Subcutaneous abdominal adipose tissue (tissue), 5 donors: ENCODE measurements around the gene KCTD2.
A peak's percentile ranks its signal among the peaks of the same experiment; 100 is the strongest.

Source experiments
- H3K27ac ChIP-seq: one replicate; pipeline ENCODE4 v1.7.0; 2013; ENCODE audit warnings: low read depth, mild to moderate bottlenecking, inconsistent platforms, low read length, moderate library complexity
- H3K27me3 ChIP-seq, 5 donors: one replicate each; pipeline ENCODE4 v1.7.0; 2013; ENCODE audit warnings: low read length in 5 of 5, inconsistent platforms in 1 of 5; ENCODE audit not compliant: control insufficient read depth in 5 of 5, insufficient read depth in 4 of 5
- H3K36me3 ChIP-seq, 5 donors: one replicate each; pipeline ENCODE4 v1.7.0; 2013; ENCODE audit warnings: low read length in 5 of 5; ENCODE audit not compliant: control insufficient read depth in 5 of 5, insufficient read depth in 5 of 5
- H3K4me1 ChIP-seq, 5 donors: one replicate each; pipeline ENCODE4 v1.7.0; 2013; ENCODE audit warnings: low read length in 5 of 5, mild to moderate bottlenecking in 3 of 5, moderate library complexity in 1 of 5; ENCODE audit not compliant: control insufficient read depth in 5 of 5, insufficient read depth in 5 of 5
- H3K4me3 ChIP-seq, 5 donors: one replicate each; pipeline ENCODE4 v1.7.0; 2013; ENCODE audit warnings: low read length in 5 of 5, low read depth in 1 of 5
- H3K9ac ChIP-seq, 5 donors: one replicate each; pipeline ENCODE4 v1.7.0; 2013; ENCODE audit warnings: low read length in 5 of 5, mild to moderate bottlenecking in 4 of 5, moderate library complexity in 3 of 5
- H3K9me3 ChIP-seq, 5 donors: one replicate each; pipeline ENCODE4 v1.7.0; 2013; ENCODE audit warnings: low read length in 5 of 5; ENCODE audit not compliant: control insufficient read depth in 5 of 5
- donor health status: healthy.
- donor health status: healthy.
- donor health status: healthy.
- donor health status: healthy.
- donor health status: healthy.

The KCTD2 gene

DNA sequence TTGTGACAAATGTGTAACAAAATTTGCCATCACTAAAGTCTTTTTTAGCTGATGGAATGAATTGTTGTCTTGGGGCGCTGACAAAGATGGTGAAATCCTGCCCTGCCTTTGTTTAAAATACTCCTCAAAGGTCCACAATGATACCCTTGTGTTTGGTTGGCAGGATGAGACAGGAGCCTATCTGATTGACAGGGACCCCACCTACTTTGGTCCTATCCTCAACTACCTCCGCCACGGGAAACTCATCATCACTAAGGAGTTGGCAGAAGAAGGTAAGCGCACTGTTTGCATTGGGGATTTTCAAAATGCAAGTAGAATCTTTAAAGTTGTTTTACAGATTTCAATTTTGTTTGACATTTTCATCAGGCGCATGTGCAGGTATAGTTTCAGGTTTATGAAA is 2.0 kb downstream of the KCTD2 start:
- Histone ChIP-seq H3K4me3 (no peak overlapping the region), H3K27me3 (no peaks in the 10 kb centered on the region), H3K36me3 (peaks cover 7 to 28% (median 21%) of the 10 kb centered on the region in 5 donors), H3K9ac (peak overlapping the region in 1 of 5 donors; percentile 47), H3K9me3 (no peaks in the 10 kb centered on the region), H3K27ac (peak overlapping the region; percentile 34), H3K4me1 (peaks cover 0 to 29% (median 27%) of the 10 kb centered on the region in 5 donors)

DNA sequence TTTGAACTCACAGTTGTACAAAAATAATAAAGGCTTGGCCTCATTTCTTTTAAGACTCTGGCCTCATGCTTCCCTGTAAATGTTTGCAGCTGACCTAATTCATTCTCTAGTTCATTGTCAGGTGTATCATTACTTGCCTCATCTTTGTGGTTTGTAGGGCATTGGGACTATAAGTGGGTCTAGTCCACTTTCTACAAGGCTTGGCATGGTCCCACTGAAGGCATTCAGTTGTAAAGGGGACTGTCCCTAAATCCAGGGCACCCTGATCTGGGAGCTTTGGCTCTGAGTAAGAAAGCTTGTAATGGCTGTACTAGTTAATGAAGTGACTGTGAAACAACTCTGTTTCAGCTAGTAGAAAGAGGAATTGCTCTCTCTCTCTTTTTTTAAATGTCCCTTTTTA is 2.7 kb downstream of the KCTD2 start:
- no peaks in the 10 kb centered on the region for H3K27me3 ChIP-seq
- H3K36me3 ChIP-seq, result peaks cover 7 to 32% (median 25%) of the 10 kb centered on the region in 5 donors
- H3K9me3 ChIP-seq, result no peaks in the 10 kb centered on the region
- peaks cover 0 to 29% (median 27%) of the 10 kb centered on the region in 5 donors for H3K4me1 ChIP-seq
- H3K27ac ChIP-seq, result no peak overlapping the region
- H3K9ac ChIP-seq, result no peak overlapping the region
- H3K4me3 ChIP-seq, result no peak overlapping the region

DNA sequence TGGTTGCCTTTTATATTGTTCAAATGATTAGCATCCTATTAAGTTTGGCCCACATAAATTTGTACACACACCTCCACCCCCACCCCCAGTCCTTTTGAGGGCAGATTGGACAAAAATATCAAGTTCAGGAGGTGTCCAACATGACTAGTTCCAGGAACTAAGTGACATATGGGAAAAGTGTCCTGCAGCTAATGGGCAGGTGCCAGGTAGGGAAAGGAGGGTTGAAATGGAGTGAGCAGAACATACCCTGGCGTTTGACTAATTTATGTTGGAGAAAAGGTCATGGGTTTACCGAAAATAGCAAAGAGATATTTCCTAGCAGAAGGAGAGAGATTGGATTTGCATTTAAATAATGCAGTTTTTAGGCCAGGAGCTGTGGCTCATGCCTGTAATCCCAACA is 4.9 kb downstream of the KCTD2 start:
- Histone ChIP-seq H3K4me3 (no peak overlapping the region), H3K27me3 (no peaks in the 10 kb centered on the region), H3K27ac (no peak overlapping the region), H3K36me3 (peaks cover 7 to 39% (median 27%) of the 10 kb centered on the region in 5 donors), H3K9ac (no peak overlapping the region), H3K9me3 (no peaks in the 10 kb centered on the region), H3K4me1 (peaks cover 0 to 19% (median 19%) of the 10 kb centered on the region in 5 donors)

DNA sequence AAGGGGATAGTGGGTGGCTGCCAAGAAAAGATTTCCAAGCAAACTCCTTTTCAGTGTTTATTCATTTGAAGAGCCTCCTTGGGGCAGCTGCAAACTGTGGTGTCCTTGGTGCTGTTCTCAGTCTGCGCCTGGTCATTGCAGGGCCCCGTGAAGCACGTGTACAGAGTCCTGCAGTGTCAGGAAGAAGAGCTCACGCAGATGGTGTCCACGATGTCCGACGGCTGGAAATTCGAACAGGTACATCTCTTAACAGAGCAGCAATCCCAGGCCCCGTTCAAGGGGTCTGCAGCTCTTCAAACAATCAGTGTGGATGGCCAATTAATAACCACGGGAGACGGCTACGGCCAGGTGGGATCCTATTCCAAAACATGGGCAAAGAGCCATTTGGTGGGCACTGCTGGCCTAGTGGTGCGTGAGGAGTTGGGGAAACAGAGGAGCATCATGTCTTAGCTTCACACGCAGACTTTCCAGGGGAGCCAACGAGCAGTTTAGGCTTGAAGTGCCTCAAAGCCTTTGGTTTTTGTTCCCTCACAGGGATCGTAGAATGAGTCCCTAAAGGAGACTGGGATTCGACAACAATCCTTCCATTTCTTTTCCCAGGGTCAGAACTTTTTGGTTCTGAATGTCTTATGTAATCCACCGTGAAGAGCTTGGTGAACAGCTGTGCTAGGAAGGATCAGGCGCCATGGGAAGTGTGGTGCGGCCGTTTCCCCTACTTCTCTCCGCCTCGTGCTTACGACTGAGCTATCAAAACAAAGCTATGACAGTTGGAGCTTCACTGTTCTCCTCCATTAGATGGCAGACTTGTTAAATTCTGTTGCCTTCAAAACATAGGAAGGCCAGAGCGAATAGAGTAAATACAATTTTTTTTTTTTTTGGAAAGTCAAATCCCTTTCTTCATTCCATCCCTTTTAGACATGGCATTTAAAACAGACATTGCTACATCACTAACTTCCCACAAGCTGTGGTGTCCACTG is 12.6 kb downstream of the KCTD2 start:
- H3K4me3 ChIP-seq, result no peak overlapping the region
- no peaks in the 10 kb centered on the region for H3K9me3 ChIP-seq
- H3K36me3 ChIP-seq, result peaks cover 2 to 54% (median 48%) of the 10 kb centered on the region in 5 donors
- no peaks in the 10 kb centered on the region for H3K27me3 ChIP-seq
- H3K9ac ChIP-seq, result peak overlapping the region in 3 of 5 donors; percentile 21 to 37 (median 25)
- peak overlapping the region; percentile 67 for H3K27ac ChIP-seq
- peaks cover 4 to 11% (median 7%) of the 10 kb centered on the region in 5 donors for H3K4me1 ChIP-seq

DNA sequence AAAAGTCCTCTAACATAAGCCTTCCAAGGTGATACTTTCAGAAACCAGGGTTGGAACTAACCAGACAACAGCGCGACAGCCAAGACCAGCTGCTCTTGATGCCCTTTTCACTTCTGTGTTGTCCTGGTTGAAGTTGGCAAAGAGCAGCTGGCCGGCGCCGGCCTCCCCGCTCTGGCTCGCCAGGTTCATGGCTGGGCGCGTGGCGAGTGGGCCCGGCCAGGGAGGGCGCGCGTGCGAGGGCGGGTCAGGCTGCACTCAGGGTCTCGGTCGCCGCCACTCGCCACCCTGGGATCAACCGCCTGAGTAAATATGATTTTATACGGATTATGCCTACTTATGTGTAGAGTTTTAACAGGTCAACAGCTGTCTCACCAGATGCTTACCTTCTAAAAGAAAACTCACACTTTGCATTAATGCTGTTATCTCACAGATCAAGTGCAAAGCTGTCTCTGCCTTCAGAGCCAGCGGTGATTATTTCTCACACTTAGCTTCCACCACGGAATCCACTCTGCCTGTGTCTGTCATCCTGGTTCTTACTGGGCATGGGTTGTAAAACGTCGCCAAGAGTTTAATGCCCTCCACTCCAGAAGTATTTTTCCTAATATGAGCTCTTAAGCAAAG is 13.5 kb downstream of the KCTD2 start:
- peaks cover 4 to 11% (median 7%) of the 10 kb centered on the region in 5 donors for H3K4me1 ChIP-seq
- peaks cover 2 to 59% (median 55%) of the 10 kb centered on the region in 5 donors for H3K36me3 ChIP-seq
- no peak overlapping the region for H3K9ac ChIP-seq
- H3K27me3 ChIP-seq, result no peaks in the 10 kb centered on the region
- no peaks in the 10 kb centered on the region for H3K9me3 ChIP-seq
- H3K4me3 ChIP-seq, result no peak overlapping the region
- peak overlapping the region; percentile 67 for H3K27ac ChIP-seq

DNA sequence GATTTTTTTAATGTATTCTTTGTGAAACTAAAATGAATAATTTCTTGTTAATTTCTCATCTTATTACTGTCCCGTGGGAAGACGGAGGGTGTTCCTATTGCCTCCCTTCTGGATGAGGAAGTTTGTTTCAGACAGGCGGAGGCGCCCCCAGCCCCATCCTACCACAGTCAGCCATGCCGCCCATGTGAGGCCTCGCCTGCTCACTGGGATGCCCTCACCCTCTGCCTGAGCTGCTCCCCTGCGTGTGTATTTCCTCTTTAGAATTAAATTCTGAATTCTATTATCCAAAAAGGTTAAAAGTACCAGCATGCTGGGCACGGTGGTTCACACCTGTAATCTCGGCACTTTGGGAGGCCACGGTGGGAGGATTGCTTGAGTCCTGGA is 14.0 kb downstream of the KCTD2 start:
- peaks cover 2 to 59% (median 52%) of the 10 kb centered on the region in 5 donors for H3K36me3 ChIP-seq
- no peak overlapping the region for H3K9ac ChIP-seq
- H3K27ac ChIP-seq, result no peak overlapping the region

DNA sequence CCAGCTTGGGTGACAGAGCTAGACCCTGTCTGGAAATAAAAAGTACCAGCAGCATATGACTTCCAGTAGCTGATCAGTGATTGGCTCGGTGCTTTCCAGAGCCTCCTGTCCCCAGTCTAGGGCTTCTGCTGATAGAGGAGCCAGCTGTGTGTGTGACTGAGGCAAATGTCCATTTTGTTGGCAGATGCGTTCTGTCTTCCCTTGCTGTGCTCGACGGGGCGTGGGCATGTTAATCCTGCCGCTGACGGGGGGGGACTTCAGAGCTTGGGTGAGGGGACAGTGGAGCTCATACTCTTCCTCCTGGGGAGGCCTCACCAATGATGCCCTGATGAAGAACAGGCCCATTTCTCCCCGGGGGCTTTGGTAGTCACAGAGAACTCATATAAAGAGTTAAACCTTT is 14.6 kb downstream of the KCTD2 start:
- peaks cover 2 to 59% (median 47%) of the 10 kb centered on the region in 5 donors for H3K36me3 ChIP-seq

More for the DNA sequence above, 14.0 kb downstream of the KCTD2 start:
- H3K4me3 ChIP-seq, result no peak overlapping the region
- H3K4me1 ChIP-seq, result peaks cover 4 to 11% (median 7%) of the 10 kb centered on the region in 5 donors
- no peaks in the 10 kb centered on the region for H3K9me3 ChIP-seq
- H3K27me3 ChIP-seq, result no peaks in the 10 kb centered on the region

DNA sequence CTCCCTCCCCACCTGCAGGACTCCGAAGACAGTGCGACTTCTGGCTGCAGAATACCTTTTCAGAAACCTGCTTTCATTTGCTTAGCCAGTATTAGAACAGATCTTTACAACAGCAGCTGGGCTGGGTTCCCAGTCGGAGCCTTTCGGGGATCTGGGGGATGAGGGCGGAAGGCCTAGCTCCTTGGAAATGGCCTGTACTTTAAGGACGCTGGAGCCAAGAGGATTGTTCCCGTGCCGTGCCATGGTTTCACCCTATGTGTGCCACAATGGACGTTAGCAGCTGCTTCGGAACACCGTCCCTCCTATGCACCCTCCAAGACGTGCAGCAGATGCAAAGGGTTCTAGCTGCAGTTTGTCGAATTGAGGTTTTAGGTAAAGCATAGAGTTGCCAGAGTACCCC is 16.2 kb downstream of the KCTD2 start:
- peaks cover 2 to 59% (median 47%) of the 10 kb centered on the region in 5 donors for H3K36me3 ChIP-seq
- no peak overlapping the region for H3K9ac ChIP-seq
- H3K27ac ChIP-seq, result no peak overlapping the region
- no peaks in the 10 kb centered on the region for H3K9me3 ChIP-seq
- H3K4me3 ChIP-seq, result no peak overlapping the region
- H3K4me1 ChIP-seq, result peaks cover 4 to 11% (median 7%) of the 10 kb centered on the region in 5 donors
- H3K27me3 ChIP-seq, result no peaks in the 10 kb centered on the region

More for the DNA sequence above, 14.6 kb downstream of the KCTD2 start:
- Histone ChIP-seq H3K4me1 (peaks cover 4 to 11% (median 7%) of the 10 kb centered on the region in 5 donors), H3K9me3 (no peaks in the 10 kb centered on the region), H3K9ac (no peak overlapping the region), H3K27ac (no peak overlapping the region), H3K27me3 (no peaks in the 10 kb centered on the region), H3K4me3 (no peak overlapping the region)

DNA sequence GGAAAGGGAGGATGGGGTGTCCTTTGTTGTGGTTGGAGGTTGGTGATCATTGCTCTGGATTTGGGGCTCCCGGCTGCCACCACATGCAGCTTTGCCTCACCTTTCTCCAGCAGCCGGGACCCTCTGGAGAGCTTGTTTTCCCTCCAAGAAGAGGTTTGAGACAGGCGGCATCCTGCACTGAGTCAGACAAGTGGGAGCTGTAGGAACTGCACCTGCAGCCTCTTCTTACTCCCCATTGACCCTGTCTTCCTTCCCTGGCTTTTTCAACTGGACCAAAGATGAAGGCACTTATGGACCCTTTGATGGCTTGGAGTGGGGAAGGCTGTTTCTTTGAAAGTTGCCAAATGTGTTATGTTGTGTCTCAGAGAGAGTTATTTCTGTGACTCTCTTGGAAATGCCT is 16.6 kb downstream of the KCTD2 start:
- peaks cover 2 to 59% (median 47%) of the 10 kb centered on the region in 5 donors for H3K36me3 ChIP-seq
- no peak overlapping the region for H3K9ac ChIP-seq

DNA sequence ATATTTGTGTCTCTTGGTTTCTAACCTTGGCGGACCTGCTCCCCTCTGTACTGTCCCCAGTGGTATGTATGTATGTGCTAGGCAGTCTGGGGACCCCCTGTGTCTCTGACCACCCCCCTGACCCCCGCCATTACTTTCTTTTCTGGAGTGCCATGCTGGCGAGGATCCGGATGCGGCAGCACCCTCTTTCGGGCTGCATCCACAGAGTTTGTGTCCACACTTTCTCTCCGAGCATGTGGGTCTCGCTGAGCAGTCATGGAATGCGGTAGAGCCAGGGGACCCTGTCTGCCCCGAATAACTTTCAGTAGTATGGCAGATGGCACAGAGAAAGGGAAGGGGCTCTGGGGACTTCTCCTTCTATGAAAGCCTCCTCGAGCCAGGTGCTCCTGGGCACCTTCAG is 17.0 kb downstream of the KCTD2 start:
- H3K4me3 ChIP-seq, result no peak overlapping the region
- no peaks in the 10 kb centered on the region for H3K9me3 ChIP-seq
- H3K27ac ChIP-seq, result no peak overlapping the region
- H3K9ac ChIP-seq, result no peak overlapping the region
- peaks cover 4 to 11% (median 7%) of the 10 kb centered on the region in 5 donors for H3K4me1 ChIP-seq
- peaks cover 2 to 59% (median 47%) of the 10 kb centered on the region in 5 donors for H3K36me3 ChIP-seq
- no peaks in the 10 kb centered on the region for H3K27me3 ChIP-seq

More for the DNA sequence above, 16.6 kb downstream of the KCTD2 start:
- Histone ChIP-seq H3K4me3 (no peak overlapping the region), H3K9me3 (no peaks in the 10 kb centered on the region), H3K27ac (no peak overlapping the region), H3K27me3 (no peaks in the 10 kb centered on the region), H3K4me1 (peaks cover 4 to 11% (median 7%) of the 10 kb centered on the region in 5 donors)
